Right forelimb (tissue), 1 donor: ENCODE results near the gene COL9A1.
"Not testable (repeated sequence)": the region's sequence is repeated elsewhere in the genome, so short reads cannot be mapped to it uniquely, and the experiment has no call there.

ENCODE experiments used
- DNase-seq: peaks from one replicate; pipeline ENCODE4 v3.0.0-alpha.2; 2018

COL9A1 gene

DNA sequence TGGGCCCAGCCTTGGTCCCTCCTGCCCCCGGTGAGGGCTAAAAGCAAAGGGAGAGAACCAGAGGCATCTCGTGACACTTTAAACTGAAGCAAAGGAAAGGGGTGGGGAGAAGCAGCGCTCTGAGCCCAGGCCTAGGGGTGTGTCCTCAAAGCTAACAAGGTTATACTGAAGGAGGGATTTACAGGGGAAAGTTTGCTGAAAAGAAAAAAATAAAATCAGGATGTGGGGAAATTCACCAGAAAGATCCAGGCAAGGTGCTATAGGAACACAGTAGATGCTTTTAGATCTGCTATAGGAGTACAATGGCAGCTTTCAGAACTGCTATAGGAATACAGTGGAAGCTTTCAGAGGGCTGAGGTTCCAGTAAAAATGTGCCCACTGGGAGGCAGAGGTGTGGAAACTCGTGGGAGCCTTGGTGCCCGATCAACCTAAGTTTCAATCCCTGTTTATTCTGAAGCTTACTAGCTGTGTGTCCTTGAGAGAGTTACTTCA lies at the start of gene COL9A1:
Gene COL9A1 (minus strand): TSS at position 51 of the 492 bp plus-strand sequence. CDS start 160 bp downstream, outside the sequence.
- no peak for DNase-seq

DNA sequence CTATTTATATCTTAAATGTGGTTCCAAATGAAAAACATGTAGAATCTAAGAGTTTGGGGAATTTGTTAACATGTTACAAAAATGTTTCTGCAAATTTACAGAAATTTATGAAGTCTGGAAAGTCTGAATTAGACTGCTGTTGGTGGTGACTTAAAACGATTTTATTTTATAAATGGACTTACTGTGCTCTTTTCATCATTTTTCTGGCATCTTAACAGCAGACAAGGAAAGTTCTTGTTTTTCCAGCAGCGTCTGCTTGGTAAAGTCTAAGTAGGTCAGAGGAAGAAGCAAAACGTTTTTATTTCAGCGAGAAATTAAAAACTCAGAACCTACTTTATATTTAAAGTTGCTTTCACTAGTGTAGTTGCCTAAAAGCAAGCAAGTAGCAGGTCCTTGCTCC lies 48.6 kb upstream of the COL9A1 start:
- no peak for DNase-seq

DNA sequence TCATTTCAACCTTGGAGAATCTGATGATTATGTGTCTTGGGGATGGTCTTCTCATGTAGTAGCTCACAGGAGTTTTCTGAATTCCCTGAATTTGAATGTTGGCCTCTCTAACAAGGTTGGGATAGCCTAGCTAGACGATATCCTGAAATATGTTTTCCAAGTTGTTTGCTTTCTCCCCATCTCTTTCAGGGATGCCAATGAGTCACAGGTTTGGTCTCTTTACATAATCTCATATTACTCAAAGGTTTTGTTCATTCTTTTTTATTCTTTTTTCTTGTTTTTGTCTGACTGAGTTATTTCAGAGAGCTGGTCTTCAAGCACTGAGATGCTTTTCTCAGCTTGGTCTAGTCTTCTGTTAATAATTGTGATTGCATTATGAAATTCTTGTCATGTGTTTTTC lies 42.7 kb upstream of the COL9A1 start:
- no peak for DNase-seq

DNA sequence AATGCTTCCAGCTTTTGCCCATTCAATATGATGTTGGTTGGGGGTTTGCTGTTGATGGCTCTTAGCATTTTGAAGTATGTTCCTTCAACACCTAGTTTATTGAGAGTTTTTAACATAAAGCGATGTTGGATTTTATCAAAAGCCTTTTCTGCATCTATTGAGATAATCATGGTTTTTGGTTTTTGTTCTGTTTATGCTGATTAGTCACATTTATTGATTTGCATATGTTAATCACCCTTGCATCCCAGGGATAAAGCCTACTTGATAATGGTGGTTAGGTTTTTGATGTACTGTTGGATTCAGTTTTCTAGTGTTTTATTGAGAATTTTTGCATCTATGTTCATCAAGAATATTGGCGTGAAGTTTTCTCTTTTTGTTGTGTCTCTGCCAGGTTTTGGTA lies 40.4 kb upstream of the COL9A1 start:
- DNase-seq, result no peak

DNA sequence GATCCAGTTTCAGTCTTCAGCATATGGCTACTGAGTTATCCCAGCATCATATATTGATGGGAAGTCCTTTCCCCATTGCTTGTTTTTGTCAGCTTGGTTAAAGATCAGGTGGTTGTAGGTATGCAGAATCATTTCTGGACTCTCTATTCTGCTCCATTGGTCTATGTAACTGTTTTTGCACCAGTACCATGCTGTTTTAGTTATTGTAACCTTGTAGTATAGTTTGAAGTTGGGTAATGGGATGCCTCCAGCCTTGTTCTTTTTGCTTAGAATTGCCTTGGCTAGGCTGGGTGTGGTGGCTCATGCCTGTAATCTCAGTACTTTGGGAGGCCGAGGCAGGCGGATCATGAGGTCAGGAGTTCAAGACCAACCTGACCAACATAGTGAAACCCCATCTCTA lies 36.9 kb upstream of the COL9A1 start:
- not testable (repeated sequence) for DNase-seq

DNA sequence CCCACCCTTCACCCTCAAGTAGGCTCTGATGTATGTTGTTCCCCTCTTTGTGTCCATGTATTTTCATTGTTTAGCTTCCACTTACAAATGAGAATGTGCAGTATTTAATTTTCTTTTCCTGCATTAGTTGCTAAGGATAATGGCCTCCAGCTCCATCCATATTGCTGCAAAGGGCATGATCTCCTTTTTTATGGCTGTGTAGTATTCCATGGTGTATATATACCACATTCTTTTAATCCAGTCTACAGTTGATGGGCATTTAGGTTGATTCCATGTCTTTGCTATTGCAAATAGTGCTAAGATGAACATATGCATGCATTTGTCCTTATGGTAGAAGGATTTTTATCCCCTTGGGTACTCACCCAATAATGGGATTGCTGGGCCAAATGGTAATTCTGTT lies 35.9 kb upstream of the COL9A1 start:
- DNase-seq, result no peak

DNA sequence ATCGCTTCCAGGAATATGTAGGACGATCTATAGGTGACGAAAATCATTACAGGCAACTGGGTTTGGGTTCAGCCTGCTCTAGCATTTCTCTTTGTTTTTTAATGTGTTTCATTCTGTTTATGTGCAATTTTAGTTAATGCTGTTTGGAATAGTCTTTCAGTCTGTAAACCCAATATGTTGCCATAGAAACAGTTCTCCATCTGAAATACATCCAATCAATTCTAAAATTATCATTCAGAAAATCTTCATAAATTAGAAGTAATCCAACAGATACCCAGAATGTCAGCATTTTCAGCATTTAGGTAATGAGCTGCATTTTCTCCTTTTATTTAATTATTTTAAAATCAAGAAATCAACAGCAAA lies 34.8 kb upstream of the COL9A1 start:
- no peak for DNase-seq

DNA sequence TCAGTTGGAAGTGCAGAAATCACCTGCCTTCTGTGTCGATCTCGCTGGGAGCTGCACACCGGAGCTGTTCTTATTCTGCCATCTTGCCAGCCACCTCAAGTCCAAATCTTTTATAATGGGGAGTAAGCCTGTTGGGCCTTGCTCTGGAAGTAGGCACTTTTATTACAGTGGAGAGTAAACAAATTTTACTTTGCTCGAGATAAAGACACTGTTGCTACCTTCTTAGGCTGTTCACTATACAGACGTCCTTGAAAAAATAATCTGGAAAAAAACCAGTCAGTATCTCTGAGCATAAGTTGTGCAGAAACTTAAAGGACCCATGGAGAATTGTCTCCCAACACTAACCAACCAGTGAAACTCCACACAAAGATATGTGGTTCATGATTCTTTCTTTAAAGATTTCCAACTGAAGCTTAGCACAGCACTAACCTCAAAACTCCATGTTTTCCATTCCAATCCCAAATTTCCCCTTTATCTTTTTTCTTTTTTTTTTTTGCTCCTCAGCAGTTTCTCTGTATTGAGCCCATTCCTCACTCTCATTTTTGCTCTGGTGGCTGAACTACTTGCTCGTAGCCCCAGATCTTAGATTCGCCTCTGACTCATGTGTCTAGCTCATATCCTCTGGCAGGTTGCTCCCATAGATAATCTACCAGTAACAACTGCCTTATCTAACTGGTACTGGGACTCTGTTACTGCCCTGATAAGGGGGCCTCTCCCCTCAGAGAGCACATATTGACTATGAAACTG lies 34.3 kb upstream of the COL9A1 start:
- no peak for DNase-seq

DNA sequence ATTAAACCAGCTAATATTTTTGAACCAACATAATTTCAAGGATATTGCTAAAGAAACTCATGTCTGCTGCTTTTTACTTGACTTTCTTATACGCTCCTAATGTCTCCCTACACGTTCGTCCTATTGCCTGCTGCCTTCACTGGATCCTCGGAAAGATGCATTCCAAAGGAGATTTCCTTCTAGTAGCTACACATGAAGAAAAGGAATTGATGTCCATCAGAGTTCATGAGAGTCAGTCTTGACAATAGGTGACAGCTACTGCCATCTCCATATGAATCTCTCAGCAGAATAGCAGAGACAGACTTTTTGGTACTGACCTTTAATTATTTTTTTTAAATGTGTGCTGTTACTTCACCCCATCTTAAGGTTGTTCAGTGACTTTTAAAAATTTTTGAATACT lies 24.2 kb upstream of the COL9A1 start:
- no peak for DNase-seq

DNA sequence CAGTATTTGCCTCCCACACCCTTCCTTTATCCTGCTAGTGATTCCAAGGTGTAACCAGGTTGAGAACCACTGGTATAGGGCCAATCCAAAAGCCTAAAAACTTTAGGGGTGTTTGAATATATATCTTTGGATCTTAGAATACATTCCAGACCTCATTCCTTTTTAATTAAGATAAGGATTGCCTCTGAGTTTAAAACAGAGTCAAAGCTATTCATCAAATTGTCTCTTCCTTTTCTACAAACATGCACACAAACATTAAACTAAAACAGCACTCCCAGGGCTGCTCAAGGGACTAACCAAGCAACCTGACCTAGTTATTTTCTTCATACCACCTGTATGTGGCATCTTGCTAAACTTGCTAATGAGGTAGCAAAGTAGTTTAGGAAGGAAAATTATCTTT lies 22.1 kb upstream of the COL9A1 start:
- DNase-seq, result no peak

DNA sequence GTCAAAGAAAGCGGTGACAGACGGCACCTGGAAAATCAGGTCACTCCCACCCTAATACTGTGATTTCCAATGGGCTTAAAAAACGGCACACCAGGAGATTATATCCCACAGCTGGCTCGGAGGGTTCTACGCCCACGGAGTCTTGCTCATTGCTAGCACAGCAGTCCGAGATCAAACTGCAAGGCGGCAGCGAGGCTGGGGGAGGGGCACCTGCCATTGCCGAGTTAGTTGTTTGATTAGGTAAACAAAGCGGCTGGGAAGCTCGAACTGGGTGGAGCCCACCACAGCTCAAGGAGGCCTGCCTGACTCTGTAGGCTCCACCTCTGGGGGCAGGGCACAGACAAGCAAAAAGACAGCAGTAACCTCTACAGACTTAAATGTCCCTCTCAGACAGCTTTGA lies 14.9 kb upstream of the COL9A1 start:
- not testable (repeated sequence) for DNase-seq

DNA sequence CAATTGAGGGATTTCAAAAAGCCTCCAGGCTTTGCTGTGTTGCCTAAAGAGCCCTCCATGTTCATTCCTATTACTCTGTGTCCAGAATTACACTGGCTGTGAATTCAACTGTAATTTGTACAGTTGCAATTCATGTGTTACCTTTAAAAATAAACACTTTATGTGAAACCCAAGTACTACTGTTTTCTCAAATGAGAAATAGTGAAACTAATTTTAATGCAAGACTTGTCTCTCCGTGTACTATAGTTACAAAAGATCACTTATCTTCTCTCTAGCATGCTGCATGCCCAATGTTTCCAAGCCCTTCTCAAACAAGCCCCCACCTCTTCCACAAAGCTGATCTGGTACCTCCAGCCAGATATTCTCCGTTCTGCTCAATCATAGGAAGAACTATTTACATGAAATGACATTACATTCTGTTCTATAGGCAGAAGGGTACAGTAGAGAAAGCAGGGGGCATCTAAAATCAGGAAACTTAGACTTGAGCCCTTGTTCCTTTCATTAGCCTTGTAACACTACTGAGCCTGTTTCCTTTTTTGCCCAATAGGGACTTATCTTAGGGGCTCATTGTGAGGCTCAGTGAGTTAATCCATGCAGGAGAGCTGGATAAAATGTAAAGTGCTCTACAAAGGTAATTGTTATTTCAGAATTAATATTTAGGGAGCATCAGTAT lies 12.3 kb upstream of the COL9A1 start:
- DNase-seq, result no peak

DNA sequence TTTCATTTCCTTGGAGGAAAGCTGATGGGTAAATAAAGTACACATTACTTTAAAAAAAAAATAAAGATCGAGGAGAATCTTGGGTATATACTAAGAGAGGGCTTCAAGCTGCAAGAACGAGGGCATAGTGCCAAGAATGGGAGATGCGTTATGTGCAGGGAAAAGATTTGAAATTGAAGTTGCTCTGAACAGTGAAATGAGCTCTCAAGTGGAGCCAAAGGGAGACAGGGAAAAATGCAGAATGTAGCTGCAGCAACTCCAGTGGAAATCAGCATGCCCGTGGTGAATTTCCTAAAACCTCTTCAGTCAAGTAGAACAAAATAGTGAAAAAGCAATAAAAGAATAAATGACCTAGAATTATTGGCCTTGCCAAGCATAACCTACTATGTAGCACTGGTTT lies 11.4 kb upstream of the COL9A1 start:
- no peak for DNase-seq

DNA sequence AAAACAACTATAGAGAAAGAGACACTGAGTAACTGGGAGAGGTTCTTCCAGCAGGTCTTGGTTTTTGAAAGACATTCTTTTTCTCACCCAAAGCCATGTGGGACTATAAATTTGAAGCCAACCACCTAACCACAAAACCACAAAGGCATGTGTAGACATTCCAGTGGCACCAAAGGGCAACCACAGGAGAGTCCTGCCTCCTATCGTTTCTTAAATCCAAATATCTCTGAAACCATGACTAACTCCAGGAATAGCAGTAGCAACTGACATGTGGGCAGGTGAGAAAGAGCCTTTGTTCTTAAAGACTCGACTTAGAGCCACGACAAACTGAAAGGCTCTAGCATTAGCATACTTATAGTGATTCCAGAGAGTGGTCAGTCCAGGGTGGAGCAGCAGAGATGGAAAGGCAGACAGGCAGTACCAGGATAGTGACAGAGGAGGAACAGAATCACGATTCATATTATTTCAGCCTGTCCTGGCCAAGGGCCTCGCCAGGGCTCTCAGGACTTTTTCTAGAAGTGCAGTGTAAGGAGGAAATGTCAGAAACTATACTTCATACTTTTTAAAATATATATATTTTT lies 9.4 kb upstream of the COL9A1 start:
- no peak for DNase-seq

DNA sequence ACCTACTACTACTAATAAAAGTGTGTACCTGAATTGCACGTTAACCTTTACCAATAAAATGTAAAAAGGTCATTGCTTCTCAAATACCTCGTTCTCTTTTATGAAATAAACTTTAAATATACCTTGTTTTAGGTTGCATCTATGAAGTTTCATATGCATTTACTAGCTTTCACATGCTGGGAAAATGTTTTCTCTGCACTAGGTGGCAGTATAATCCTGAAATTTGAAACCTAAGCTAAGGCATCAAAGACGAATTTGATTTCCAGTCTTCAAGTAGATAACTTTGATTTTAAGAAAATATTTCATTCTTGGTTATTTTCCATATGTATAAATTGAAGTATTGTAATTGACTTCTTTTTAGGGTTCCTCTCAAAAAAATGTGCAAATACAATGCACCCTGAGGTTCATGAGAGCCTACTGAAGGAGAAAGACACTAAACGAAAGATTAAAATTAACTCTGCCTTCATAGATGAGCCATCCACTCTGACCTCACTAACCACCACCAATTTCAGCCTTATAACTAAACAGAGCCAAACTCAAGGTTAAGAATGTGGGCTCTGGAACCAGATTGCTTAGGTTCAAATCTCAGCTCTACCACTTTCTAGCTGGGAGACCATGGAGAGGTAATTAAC lies 7.3 kb upstream of the COL9A1 start:
- DNase-seq, result no peak

DNA sequence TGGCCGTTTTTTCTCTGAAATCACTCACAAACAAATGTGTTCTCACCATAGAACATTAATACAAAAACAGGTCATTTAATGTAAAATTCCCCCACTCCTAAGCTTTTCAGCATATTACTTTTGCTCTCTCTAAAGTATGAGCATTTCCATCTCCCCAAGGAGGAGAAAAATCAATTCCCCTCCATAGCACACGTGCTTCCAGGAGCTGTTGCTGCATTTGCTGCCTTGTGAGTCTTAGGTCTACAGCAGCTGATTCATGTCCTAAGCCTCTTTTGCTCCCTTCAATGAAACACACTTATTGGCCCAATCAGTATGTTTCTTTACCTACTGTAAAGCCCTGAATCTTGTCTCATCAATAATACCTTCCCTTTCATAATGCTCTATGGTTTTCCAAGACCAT lies 6.4 kb upstream of the COL9A1 start:
- no peak for DNase-seq

DNA sequence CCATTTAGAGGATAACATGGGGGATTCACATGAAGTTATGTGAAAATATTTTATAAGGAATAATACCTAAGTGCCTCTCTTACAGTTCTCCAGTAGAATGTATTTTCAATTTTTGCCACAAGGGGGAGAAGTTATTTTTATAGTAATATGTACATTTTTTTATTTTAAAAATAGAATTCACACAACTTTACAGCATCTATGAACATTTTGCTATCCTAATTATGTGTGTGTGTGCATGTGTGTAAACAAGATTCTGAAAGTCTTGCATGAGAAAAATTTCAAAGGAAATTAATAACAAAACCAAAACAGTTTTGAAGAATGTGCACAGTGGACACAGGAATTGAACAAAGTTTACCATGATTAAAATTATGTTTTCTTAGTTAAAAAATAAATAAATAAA lies 5.3 kb upstream of the COL9A1 start:
- not testable (repeated sequence) for DNase-seq

DNA sequence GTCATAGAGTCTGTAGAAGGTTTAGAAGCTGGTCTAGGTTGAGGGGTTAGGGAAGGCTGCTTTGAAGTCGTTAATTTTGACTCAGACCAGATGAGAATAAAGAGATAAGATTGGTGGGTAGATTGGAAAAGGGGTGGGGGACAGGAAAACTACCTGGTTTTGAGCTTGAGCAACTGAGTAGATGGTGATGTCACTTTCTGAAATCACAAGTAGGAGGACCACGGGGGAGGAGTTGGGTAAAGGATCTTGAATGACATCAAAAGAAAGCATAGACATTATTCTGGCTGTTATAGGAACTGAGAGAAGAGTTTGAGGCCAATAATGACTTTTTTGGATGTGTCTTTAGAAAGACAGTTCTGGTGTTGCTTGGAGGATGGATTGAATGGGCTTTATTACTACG lies 4.1 kb upstream of the COL9A1 start:
- DNase-seq, result no peak

DNA sequence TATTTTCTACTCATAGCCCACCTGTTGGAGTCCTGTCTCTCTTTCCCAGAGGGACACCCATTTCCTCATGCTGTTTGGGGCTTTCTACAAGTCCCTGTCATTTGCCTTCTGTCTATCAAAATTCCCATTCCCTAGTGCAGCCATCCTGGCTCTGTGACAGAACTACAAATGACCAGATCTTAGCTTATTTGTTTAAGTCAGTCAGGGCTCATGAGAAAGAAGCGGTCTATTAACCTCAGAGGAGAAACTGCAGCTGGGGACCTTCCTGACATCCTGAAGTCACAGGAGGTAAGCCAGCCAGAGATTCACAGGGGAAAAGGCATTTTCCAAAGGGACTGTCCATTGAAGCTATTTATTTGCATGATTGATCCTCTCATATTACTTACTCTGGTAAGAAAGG lies 1.7 kb upstream of the COL9A1 start:
- no peak for DNase-seq

DNA sequence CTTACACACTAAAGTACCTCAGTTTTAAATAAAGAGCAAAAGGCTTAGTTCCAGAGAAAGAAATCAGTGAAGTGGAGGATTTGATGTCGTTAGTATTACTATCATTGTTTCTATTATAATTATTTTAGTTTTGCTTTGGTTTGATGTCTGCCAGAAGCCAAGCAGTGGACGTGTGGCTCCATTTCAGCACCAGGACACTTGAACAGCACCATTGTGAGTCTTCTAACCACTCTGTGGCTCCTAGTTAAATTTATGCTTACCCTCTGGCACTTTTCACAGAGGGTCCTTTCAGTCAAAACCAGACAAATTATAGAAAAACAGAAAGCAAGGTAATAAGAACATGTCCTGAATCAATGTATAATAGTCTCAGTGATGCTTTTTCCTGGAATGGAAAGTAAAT lies 3.4 kb downstream of the COL9A1 start:
- no peak for DNase-seq

DNA sequence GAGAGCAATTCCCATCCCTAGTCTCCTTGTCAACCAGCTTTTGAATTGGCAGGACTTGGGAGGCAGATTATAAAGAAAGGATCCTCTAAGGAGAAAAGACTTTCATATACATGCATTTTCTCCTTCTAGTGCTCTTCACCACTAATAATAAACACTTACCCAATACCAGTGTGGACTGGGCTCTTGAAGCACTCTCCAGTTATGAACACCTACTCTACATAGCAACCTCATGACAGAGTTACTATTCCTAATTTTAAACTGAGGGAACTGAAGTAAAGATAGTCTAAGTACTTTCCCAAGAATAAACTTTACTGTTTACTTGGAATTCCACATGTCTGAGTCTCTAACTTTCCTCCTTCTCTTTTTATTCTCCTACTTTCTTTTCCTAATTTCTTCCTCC lies 4.8 kb downstream of the COL9A1 start:
- no peak for DNase-seq

DNA sequence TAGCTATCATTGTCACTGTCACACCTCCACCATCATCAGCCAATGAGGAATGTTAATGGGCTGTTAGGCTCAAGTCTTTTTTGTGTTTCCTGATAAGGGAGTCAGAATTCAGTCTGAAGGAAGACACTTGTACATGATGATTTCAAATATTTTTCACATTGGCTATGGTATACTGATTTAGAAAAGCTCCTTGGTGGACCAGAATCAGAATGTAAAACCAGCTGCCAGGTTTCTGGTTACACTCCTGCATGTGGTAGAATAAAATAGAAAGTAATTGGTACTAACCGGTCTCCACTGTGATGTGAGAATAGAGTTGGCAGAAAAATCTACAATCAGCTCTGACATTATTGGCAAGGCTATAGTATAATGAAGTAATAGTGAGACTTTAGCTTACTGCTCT lies 10.7 kb downstream of the COL9A1 start:
- no peak for DNase-seq

DNA sequence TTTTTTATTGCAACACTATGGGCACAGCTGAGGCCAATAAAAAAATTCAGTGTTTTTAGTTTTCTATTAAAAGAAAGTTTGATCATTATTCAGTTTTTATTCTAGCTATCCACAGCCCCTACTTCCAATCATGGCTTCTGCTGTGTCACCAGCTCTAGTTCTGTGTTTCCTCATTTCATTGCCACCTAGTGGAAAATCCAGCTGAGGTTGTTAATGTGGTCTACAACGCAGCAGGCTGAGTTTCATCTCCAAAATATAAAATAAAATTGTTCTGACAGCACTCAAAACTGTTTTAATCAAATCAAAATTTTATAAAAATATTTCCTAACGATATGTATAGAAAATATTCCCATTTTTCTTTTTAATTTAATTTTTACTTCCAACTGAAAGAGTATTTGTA lies 13.6 kb downstream of the COL9A1 start:
- no peak for DNase-seq

DNA sequence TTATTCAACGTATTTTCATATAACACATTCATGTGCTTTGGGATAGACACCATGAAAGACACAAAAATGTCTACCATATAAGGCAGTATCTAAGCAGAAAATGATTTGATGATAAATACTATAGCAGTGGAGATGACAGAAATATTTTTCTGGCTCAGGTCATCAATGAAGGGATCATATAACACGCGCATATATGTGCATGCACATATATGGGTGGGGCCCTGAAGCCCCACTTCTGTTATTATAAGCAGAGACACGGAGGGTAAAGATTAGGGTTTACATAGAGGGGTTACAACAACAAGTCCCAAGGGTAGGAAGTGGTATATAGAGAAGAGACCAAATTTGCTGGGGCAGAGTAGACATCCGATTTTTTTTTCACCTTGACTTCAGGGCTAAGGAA lies 16.0 kb downstream of the COL9A1 start:
- DNase-seq, result no peak
